Testis (tissue), 2 donors: ENCODE results near the gene FBXW8.

Experiments used
- POLR2A ChIP-seq: fragments of 450-650 bp; IDR thresholded peaks from one replicate; pipeline ENCODE4 v1.6.1; 2017; ENCODE audit warnings: antibody characterized with exemption, mild to moderate bottlenecking, moderate library complexity
- TF ChIP-seq, protein P1 (sequence below), 3 experiments: fragments of 450-650 bp in 2 of 3; fragments of 200-600 bp in 1 of 3; sonication (generic) in 1 of 3; IDR thresholded peaks; one replicate each; pipeline ENCODE4 v1.5.1; 2016 to 2019; ENCODE audit warnings: antibody characterized with exemption in 3 of 3, mild to moderate bottlenecking in 2 of 3, moderate library complexity in 1 of 3

DNA sequence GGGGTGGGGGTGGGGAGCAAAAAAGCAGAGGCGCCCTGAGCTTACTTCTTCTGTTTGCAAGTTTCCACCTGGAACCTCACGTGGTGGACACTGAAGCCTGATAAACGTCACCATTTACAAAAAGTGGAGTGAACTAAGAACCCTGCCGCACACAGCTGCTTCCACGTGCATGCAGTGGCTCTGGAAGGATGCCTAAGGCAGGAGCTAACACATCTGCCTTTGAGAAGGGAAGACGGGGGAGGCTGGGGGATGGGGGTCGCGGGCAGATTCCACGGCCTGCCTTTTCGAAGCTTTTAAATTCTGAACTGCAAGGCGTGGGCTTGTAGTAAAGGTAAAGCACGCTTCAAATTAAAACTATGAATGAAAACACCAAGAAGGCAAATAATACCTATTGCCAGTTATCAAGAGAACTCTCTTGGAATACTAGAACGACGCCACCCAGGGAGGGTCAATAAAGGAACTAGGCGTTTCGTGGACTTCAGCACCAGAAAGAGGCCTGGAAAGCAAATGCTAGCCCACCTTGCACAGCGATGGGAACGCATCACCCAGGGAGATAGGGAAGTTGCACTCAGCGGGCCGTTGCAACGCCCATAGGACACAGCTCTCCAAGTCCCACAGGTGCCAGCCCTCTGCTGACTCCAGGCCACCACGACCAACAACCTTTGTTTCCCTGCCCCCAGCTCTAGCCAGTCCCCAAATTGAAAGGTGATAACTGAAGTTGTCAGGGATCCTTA is 126.7 kb downstream of the FBXW8 start:
- TF ChIP-seq, protein P1, sequence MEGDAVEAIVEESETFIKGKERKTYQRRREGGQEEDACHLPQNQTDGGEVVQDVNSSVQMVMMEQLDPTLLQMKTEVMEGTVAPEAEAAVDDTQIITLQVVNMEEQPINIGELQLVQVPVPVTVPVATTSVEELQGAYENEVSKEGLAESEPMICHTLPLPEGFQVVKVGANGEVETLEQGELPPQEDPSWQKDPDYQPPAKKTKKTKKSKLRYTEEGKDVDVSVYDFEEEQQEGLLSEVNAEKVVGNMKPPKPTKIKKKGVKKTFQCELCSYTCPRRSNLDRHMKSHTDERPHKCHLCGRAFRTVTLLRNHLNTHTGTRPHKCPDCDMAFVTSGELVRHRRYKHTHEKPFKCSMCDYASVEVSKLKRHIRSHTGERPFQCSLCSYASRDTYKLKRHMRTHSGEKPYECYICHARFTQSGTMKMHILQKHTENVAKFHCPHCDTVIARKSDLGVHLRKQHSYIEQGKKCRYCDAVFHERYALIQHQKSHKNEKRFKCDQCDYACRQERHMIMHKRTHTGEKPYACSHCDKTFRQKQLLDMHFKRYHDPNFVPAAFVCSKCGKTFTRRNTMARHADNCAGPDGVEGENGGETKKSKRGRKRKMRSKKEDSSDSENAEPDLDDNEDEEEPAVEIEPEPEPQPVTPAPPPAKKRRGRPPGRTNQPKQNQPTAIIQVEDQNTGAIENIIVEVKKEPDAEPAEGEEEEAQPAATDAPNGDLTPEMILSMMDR (IDR thresholded peaks at IDR 0.05), result no peak
- TF ChIP-seq POLR2A, result no peak
